H9 (cell line): Measurements from ENCODE around the gene TTC12. TPM values are rescaled to one million over a fixed set of nuclear protein-coding genes. Genes with fewer than 3 reads are reported as not detected.

Experiments used
- DNase-seq: peaks from one replicate; pipeline ENCODE4 v3.0.0-alpha.2; 2017
- H2AFZ ChIP-seq: one replicate; pipeline ENCODE4 v1.6.1; 2013; ENCODE audit warnings: mild to moderate bottlenecking, low read length, control low read depth, moderate library complexity
- H2AK5ac ChIP-seq: 2 replicates; pipeline ENCODE4 v1.6.1; 2013; ENCODE audit warnings: low read length, control low read depth, mixed read lengths; ENCODE audit not compliant: insufficient read length
- H2BK120ac ChIP-seq: one replicate; pipeline ENCODE4 v1.6.1; 2013; ENCODE audit warnings: low read depth, mild to moderate bottlenecking, low read length, control low read depth, inconsistent platforms; ENCODE audit not compliant: poor library complexity, severe bottlenecking
- H2BK12ac ChIP-seq: 2 replicates; pipeline ENCODE4 v1.6.1; 2013; ENCODE audit warnings: low read length, control low read depth, mixed read lengths, low read depth; ENCODE audit not compliant: insufficient read length
- H2BK15ac ChIP-seq: 2 replicates; pipeline ENCODE4 v1.6.1; 2013; ENCODE audit warnings: low read depth, low read length, control low read depth
- H2BK20ac ChIP-seq: one replicate; pipeline ENCODE4 v1.6.1; 2013; ENCODE audit warnings: low read depth, mild to moderate bottlenecking, low read length, control low read depth, inconsistent platforms; ENCODE audit not compliant: poor library complexity, severe bottlenecking
- H2BK5ac ChIP-seq: 2 replicates; pipeline ENCODE4 v1.6.1; 2013; ENCODE audit warnings: low read length, control low read depth, mixed read lengths; ENCODE audit not compliant: insufficient read length
- H3K14ac ChIP-seq: 2 replicates; pipeline ENCODE4 v1.6.1; 2013; ENCODE audit warnings: low read length, control low read depth; ENCODE audit not compliant: insufficient read depth
- H3K18ac ChIP-seq: 2 replicates; pipeline ENCODE4 v1.6.1; 2013; ENCODE audit warnings: low read depth, mild to moderate bottlenecking, mixed read lengths, low read length, control low read depth; ENCODE audit not compliant: insufficient read length
- H3K23ac ChIP-seq: 2 replicates; pipeline ENCODE4 v1.6.1; 2013; ENCODE audit warnings: low read length, control low read depth, mixed read lengths, low read depth; ENCODE audit not compliant: insufficient read length
- H3K23me2 ChIP-seq: 2 replicates; pipeline ENCODE4 v1.6.1; 2013; ENCODE audit warnings: low read depth, mild to moderate bottlenecking, mixed read lengths, low read length, control low read depth; ENCODE audit not compliant: insufficient read length, poor library complexity, severe bottlenecking
- H3K27ac ChIP-seq: 2 replicates; pipeline ENCODE4 v1.5.1; 2013; ENCODE audit warnings: low read length, control low read depth, mixed read lengths, low read depth; ENCODE audit not compliant: insufficient read length
- H3K27me3 ChIP-seq: 2 replicates; pipeline ENCODE4 v1.6.1; 2013; ENCODE audit warnings: low read length, control low read depth, inconsistent platforms; ENCODE audit not compliant: insufficient read depth
- H3K4ac ChIP-seq: 2 replicates; pipeline ENCODE4 v1.6.1; 2013; ENCODE audit warnings: low read depth, mild to moderate bottlenecking, control low read depth, inconsistent platforms, low read length, moderate library complexity
- H3K4me1 ChIP-seq: 2 replicates; pipeline ENCODE4 v1.6.1; 2013; ENCODE audit warnings: low read length, control low read depth, inconsistent platforms; ENCODE audit not compliant: insufficient read depth
- H3K4me2 ChIP-seq: 2 replicates; pipeline ENCODE4 v1.6.1; 2013; ENCODE audit warnings: low read length, control low read depth, mixed read lengths; ENCODE audit not compliant: insufficient read length, insufficient read depth
- H3K56ac ChIP-seq: 2 replicates; pipeline ENCODE4 v1.6.1; 2013; ENCODE audit warnings: low read depth, mild to moderate bottlenecking, mixed read lengths, low read length, control low read depth; ENCODE audit not compliant: insufficient read length
- H3K79me1 ChIP-seq: 2 replicates; pipeline ENCODE4 v1.6.1; 2013; ENCODE audit warnings: low read depth, mild to moderate bottlenecking, moderate library complexity, low read length, control low read depth, inconsistent platforms; ENCODE audit not compliant: insufficient read depth, poor library complexity, severe bottlenecking
- H3K79me2 ChIP-seq: 2 replicates; pipeline ENCODE4 v1.6.1; 2013; ENCODE audit warnings: low read length, control low read depth, inconsistent platforms; ENCODE audit not compliant: insufficient read depth
- H3K9ac ChIP-seq: 2 replicates; pipeline ENCODE4 v1.6.1; 2013; ENCODE audit warnings: low read length, control low read depth, mixed read lengths; ENCODE audit not compliant: insufficient read length; ENCODE audit errors: extremely low read depth
- H3K9me3 ChIP-seq: one replicate; pipeline ENCODE4 v1.6.1; 2013; ENCODE audit warnings: low read depth, low read length, inconsistent platforms; ENCODE audit not compliant: control insufficient read depth
- H3T11ph ChIP-seq: one replicate; pipeline ENCODE4 v1.6.1; 2013; ENCODE audit warnings: mild to moderate bottlenecking, low read length, control low read depth, inconsistent platforms
- H4K20me1 ChIP-seq: one replicate; pipeline ENCODE4 v1.6.1; 2013; ENCODE audit not compliant: control insufficient read depth, insufficient read length, insufficient read depth
- H4K5ac ChIP-seq: 2 replicates; pipeline ENCODE4 v1.6.1; 2013; ENCODE audit warnings: low read depth, mild to moderate bottlenecking, mixed read lengths, low read length, control low read depth; ENCODE audit not compliant: insufficient read length
- H4K8ac ChIP-seq: replicated peaks from 2 replicates; pipeline ENCODE4 v1.6.1; 2013; ENCODE audit warnings: low read length, control low read depth, mixed read lengths, low read depth; ENCODE audit not compliant: insufficient read length
- H4K91ac ChIP-seq: 2 replicates; pipeline ENCODE4 v1.6.1; 2013; ENCODE audit warnings: low read depth, mild to moderate bottlenecking, moderate library complexity, mixed read lengths, low read length, control low read depth; ENCODE audit not compliant: insufficient read length
- H3K27ac Mint-ChIP-seq, 3 experiments: 2 replicates in 2 of 3; 3 replicates in 1 of 3; pipeline ENCODE4 v1.8.0; 2020 to 2021; ENCODE audit warnings: mixed read lengths in 3 of 3, mild to moderate bottlenecking in 1 of 3, moderate library complexity in 1 of 3
- H3K27me3 Mint-ChIP-seq: 2 replicates; pipeline ENCODE4 v1.8.0; 2021; ENCODE audit warnings: low read depth, mild to moderate bottlenecking, moderate library complexity, mixed read lengths
- H3K36me3 Mint-ChIP-seq, 3 experiments: 2 replicates in 2 of 3; 3 replicates in 1 of 3; pipeline ENCODE4 v1.8.0; 2020 to 2021; ENCODE audit warnings: low read depth in 3 of 3, mixed read lengths in 3 of 3; ENCODE audit not compliant: insufficient read depth in 1 of 3
- H3K4me1 Mint-ChIP-seq, 2 experiments: 2 replicates each; pipeline ENCODE4 v1.8.0; 2020; ENCODE audit warnings: mixed read lengths in 2 of 2
- H3K4me3 Mint-ChIP-seq, 2 experiments: 2 replicates in 1 of 2; 3 replicates in 1 of 2; pipeline ENCODE4 v1.8.0; 2020 to 2021; ENCODE audit warnings: mild to moderate bottlenecking in 2 of 2, mixed read lengths in 2 of 2, moderate library complexity in 1 of 2
- H3K9me3 Mint-ChIP-seq, 2 experiments: 2 replicates in 1 of 2; 3 replicates in 1 of 2; pipeline ENCODE4 v1.8.0; 2020; ENCODE audit warnings: mild to moderate bottlenecking in 2 of 2, mixed read lengths in 2 of 2, moderate library complexity in 1 of 2
- CTCF ChIP-seq: fragments of 200-600 bp; sonication (generic); conservative IDR thresholded peaks from 3 replicates; pipeline ENCODE4 v1.8.0; 2021; ENCODE audit warnings: antibody characterized with exemption, mild to moderate bottlenecking
- WGBS: extraction: QIAGEN DNeasy Blood & Tissue Kit; methylation state at CpG from one replicate; pipeline ENCODE4 v1.1.7; 2013; ENCODE audit warnings: missing lambda C conversion rate, low lambda C conversion rate, mixed read lengths; ENCODE audit not compliant: insufficient read length; ENCODE audit errors: extremely low coverage; 5-methylcytosine and 5-hydroxymethylcytosine counted together
- total RNA-seq: library from RNA; stranded (reverse); gene quantifications from 2 replicates; pipeline ENCODE4 v1.2.1, GENCODE V29; 2021

Gene TTC12
- total RNA-seq, 1 experiment from 2014 or later: 8.3 TPM

GRCh38 chr11:113334183-113334582 is 19.8 kb downstream of the TTC12 start:
- no peak overlapping the region for H4K91ac ChIP-seq
- H3K9ac ChIP-seq: no peak overlapping the region
- H3K79me1 ChIP-seq: no peaks in the 10 kb centered on the region
- Mint-ChIP-seq H3K27ac (no peak overlapping the region), H3K9me3 (no peaks in the 10 kb centered on the region), H3K4me1 (peaks cover 4 to 10% of the 10 kb centered on the region in 2 experiments; a peak in 3 of 4 replicates), H3K4me3 (no peak overlapping the region), H3K36me3 (peaks cover 0 to 5% (median 0%) of the 10 kb centered on the region in 3 experiments; a peak in 2 of 7 replicates), H3K27me3 (no peaks in the 10 kb centered on the region)
- no peak overlapping the region for H3K27ac ChIP-seq
- no peak overlapping the region for H2AK5ac ChIP-seq
- H3K4ac ChIP-seq: no peak overlapping the region
- no peak for DNase-seq
- no peaks in the 10 kb centered on the region for H3K9me3 ChIP-seq
- no peak for TF ChIP-seq CTCF
- no peak overlapping the region for H2BK15ac ChIP-seq
- no peaks in the 10 kb centered on the region for H3K23me2 ChIP-seq
- H4K5ac ChIP-seq: no peak overlapping the region
- no peak overlapping the region for H3K4me2 ChIP-seq
- no peak overlapping the region for H2BK5ac ChIP-seq
- no peak overlapping the region for H3K18ac ChIP-seq
- H3K56ac ChIP-seq: no peak overlapping the region
- no peak overlapping the region for H2BK20ac ChIP-seq
- no peak overlapping the region for H2BK12ac ChIP-seq
- no peak overlapping the region for H3K14ac ChIP-seq
- H3K23ac ChIP-seq: no peak overlapping the region
- H4K8ac ChIP-seq: no peak overlapping the region
- H2AFZ ChIP-seq: no peak overlapping the region
- H3K27me3 ChIP-seq: no peaks in the 10 kb centered on the region
- no peaks in the 10 kb centered on the region for H3K79me2 ChIP-seq
- no peaks in the 10 kb centered on the region for H4K20me1 ChIP-seq
- H3T11ph ChIP-seq: no peak overlapping the region
- no peak overlapping the region for H2BK120ac ChIP-seq
- H3K4me1 ChIP-seq: no peaks in the 10 kb centered on the region
- no CpG with 5 or more reads among the region's 1 CpG for WGBS
